GM20000 (cell line): ENCODE data around the gene RPL18.

Experiments
- DNase-seq: peaks from one replicate; pipeline ENCODE4 v3.0.0; 2012; ENCODE audit warnings: low spot score
- CTCF ChIP-seq: IDR thresholded peaks from 2 replicates; pipeline ENCODE4 v1.5.1; 2012; ENCODE audit warnings: mild to moderate bottlenecking, control low read depth; ENCODE audit errors: extremely low read depth, missing control alignments

RPL18 gene

DNA sequence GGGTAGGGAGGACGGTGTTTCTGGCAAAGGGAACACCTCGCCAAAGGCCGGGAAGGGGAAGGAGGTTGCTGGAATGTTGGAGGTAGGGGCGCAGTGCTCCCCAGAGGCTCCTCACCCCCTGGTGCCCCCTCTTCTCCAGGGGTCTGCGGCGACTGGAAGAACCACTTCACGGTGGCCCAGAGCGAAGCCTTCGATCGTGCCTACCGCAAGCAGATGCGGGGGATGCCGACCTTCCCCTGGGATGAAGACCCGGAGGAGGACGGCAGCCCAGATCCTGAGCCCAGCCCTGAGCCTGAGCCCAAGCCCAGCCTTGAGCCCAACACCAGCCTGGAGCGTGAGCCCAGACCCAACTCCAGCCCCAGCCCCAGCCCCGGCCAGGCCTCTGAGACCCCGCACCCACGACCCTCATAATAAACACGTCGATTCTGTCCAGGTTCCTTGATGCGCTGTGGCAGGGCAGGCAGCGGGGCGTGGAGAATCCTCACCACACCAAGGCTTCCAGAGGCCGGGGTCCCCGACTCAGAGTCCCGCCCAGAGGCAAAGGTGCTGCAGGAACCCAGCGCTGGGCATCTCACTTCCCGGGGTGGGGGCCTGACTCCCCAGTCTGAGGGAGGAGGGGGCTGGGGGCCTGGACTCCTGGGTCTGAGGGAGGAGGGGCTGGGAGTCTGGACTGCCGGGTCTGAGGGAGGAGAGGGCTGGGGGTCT lies 19.8 kb downstream of the RPL18 start:
- no peak for TF ChIP-seq CTCF
- no peak for DNase-seq

GRCh38 chr19:48596679-48597465 lies 22.1 kb downstream of the RPL18 start:
- no peak for DNase-seq
- no peak for TF ChIP-seq CTCF

DNA sequence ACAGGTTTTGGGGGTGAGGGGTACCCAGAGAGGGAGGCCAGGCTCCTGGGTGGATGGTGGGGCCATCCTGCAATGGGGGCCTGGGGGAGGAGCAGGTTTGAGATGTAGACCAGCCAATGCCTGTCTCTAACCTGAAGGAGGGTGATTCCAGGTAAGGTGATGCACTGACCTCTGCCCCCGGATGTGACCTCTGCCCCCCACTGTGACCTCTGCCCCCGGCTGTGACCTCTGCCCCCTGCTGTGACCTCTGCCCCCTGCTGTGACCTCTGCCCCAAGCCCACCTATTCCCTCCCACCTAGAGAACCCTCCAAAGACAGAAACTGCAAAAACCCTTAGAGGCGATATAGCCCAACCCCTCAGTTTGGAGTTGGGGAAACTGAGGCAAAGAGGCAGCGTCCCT lies 22.7 kb downstream of the RPL18 start:
- DNase-seq: no peak
- TF ChIP-seq CTCF: no peak

DNA sequence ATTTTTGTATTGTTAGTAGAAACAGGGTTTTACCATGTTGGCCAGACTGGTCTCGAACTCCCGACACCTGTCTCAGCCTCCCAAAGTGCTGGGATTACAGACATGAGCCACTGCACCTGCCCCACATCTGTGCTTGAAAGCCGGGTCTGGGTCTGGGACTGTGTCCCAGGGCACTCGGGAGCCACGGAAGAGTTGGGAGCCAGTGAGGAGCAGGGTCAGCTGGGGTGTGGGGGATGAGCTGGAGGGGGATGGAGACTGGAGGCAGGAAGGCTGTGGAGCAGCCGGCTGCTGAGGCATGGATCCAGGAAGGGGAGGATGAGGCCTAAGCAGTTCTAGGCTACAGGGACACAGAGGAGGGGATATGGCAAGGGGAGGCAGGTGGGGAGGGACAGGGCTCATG lies 23.1 kb downstream of the RPL18 start:
- no peak for DNase-seq
- no peak for TF ChIP-seq CTCF

DNA sequence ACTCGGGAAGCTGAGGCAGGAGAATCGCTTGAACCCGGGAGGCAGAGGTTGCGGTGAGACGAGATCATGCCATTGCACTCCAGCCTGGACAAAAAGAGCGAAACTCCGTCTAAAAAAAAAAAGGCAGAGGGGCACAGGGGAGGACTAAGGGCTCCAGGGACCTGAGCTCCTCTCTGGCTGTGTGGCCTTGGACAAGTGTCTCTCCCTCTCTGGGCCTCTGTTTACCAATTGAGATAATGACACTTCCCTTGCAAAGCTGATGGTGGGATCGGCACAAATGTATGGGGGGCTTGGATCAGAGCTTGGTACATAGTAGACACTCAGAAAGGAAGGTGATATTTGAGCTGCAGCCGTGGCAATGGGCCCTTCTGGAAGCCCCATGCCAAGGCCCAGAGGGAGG lies 23.8 kb downstream of the RPL18 start:
- no peak for TF ChIP-seq CTCF

GRCh38 chr19:48591021-48591420 lies 28.0 kb downstream of the RPL18 start:
- no peak for TF ChIP-seq CTCF
- DNase-seq: no peak

More for the DNA sequence above, 23.8 kb downstream of the RPL18 start:
- no peak for DNase-seq

GRCh38 chr19:48588670-48589401 lies 30.1 kb downstream of the RPL18 start:
- TF ChIP-seq CTCF: peak; percentile 95
- DNase-seq: peak; percentile 86
